ELF-1 (cell line): ENCODE measurements around the gene MRPL37.
"Not testable (repeated sequence)": the region's sequence is repeated elsewhere in the genome, so short reads cannot be mapped to it uniquely, and the experiment has no call there.

Source experiments
- DNase-seq: peaks from one replicate; pipeline ENCODE4 v3.0.0-alpha.2; 2016; ENCODE audit warnings: low read depth, low spot score

MRPL37 gene

GRCh38 chr1:54220004-54220811 lies 20.2 kb downstream of the MRPL37 start:
- no peak for DNase-seq

GRCh38 chr1:54221113-54221834 lies 21.3 kb downstream of the MRPL37 start:
- no peak for DNase-seq

- no peak for DNase-seq
Measured at GRCh38 chr1:54221867-54222484, 22.0 kb downstream of the MRPL37 start.

- no peak for DNase-seq
Measured at GRCh38 chr1:54222711-54223110, 22.7 kb downstream of the MRPL37 start.

GRCh38 chr1:54223441-54224202 lies 23.7 kb downstream of the MRPL37 start:
- no peak for DNase-seq

- DNase-seq: no peak
Measured at GRCh38 chr1:54224233-54224632, 24.3 kb downstream of the MRPL37 start.

GRCh38 chr1:54225378-54225777 lies 25.4 kb downstream of the MRPL37 start:
- no peak for DNase-seq

GRCh38 chr1:54225986-54226559 lies 26.1 kb downstream of the MRPL37 start:
- DNase-seq: no peak

- peak; percentile 49 for DNase-seq
Measured at GRCh38 chr1:54227091-54227602, 27.2 kb downstream of the MRPL37 start.

- DNase-seq: no peak
Measured at GRCh38 chr1:54227891-54228310, 27.9 kb downstream of the MRPL37 start.

- no peak for DNase-seq
Measured at GRCh38 chr1:54228638-54229079, 28.7 kb downstream of the MRPL37 start.

- peak; percentile 51 for DNase-seq
Measured at GRCh38 chr1:54229281-54229891, 29.4 kb downstream of the MRPL37 start.

- DNase-seq: no peak
Measured at GRCh38 chr1:54230507-54231339, 30.8 kb downstream of the MRPL37 start.

- DNase-seq: not testable (repeated sequence)
Measured at GRCh38 chr1:54233196-54233595, 33.2 kb downstream of the MRPL37 start.

GRCh38 chr1:54234284-54234683 lies 34.3 kb downstream of the MRPL37 start:
- DNase-seq: no peak

GRCh38 chr1:54237586-54237985 lies 37.6 kb downstream of the MRPL37 start:
- no peak for DNase-seq

- DNase-seq: no peak
Measured at GRCh38 chr1:54238353-54239034, 38.5 kb downstream of the MRPL37 start.

- no peak for DNase-seq
Measured at GRCh38 chr1:54239035-54239383, 39.0 kb downstream of the MRPL37 start.

GRCh38 chr1:54239631-54240031 lies 39.7 kb downstream of the MRPL37 start:
- DNase-seq: no peak
